HG02943 (cell line): ENCODE data around the gene ANKRD13A.
"Not testable (repeated sequence)": the region's sequence is repeated elsewhere in the genome, so short reads cannot be mapped to it uniquely, and the experiment has no call there.

Experiments used
- ATAC-seq: cut with Tn5 transposase; IDR thresholded peaks from one replicate; pipeline ENCODE4 v1.9.1; 2021; ENCODE audit warnings: mild to moderate bottlenecking, low read depth, moderate library complexity; ENCODE audit not compliant: unreplicated experiment

Gene ANKRD13A

GRCh38 chr12:109982210-109982609, 17.0 kb upstream of the ANKRD13A start:
- no peak for ATAC-seq

GRCh38 chr12:109983432-109984142, 15.6 kb upstream of the ANKRD13A start:
- ATAC-seq: no peak

- not testable (repeated sequence) for ATAC-seq
Observed at GRCh38 chr12:109986236-109986635, 13.0 kb upstream of the ANKRD13A start.

GRCh38 chr12:109987615-109988014, 11.6 kb upstream of the ANKRD13A start:
- no peak for ATAC-seq

GRCh38 chr12:109988274-109988673, 11.0 kb upstream of the ANKRD13A start:
- ATAC-seq: no peak

GRCh38 chr12:109988903-109989302, 10.3 kb upstream of the ANKRD13A start:
- no peak for ATAC-seq

- ATAC-seq: no peak
Observed at GRCh38 chr12:109989380-109989779, 9.8 kb upstream of the ANKRD13A start.

GRCh38 chr12:109991586-109991985, 7.6 kb upstream of the ANKRD13A start:
- ATAC-seq: no peak

GRCh38 chr12:109993091-109993490, 6.1 kb upstream of the ANKRD13A start:
- no peak for ATAC-seq

- no peak for ATAC-seq
Observed at GRCh38 chr12:109994401-109995175, 4.6 kb upstream of the ANKRD13A start.

GRCh38 chr12:109995361-109995685, 3.9 kb upstream of the ANKRD13A start:
- ATAC-seq: no peak

GRCh38 chr12:109995686-109996482, 3.3 kb upstream of the ANKRD13A start, which contains the start of gene GIT2:
TSS of gene GIT2 (minus strand) at chr12:109996368. CDS start at chr12:109996224, 144 bp downstream.
- ATAC-seq: peak; percentile 54

GRCh38 chr12:109996483-109996853, 2.8 kb upstream of the ANKRD13A start:
- ATAC-seq: no peak

- no peak for ATAC-seq
Observed at GRCh38 chr12:109997393-109997792, 1.8 kb upstream of the ANKRD13A start.

- no peak for ATAC-seq
Observed at GRCh38 chr12:109998241-109998903, 858 bp upstream of the ANKRD13A start.

GRCh38 chr12:109999649-109999971, 380 bp downstream of the ANKRD13A start:
- no peak for ATAC-seq

GRCh38 chr12:109999983-110000505, 814 bp downstream of the ANKRD13A start:
- ATAC-seq: no peak

- no peak for ATAC-seq
Observed at GRCh38 chr12:110001596-110001995, 2.4 kb downstream of the ANKRD13A start.

GRCh38 chr12:110002676-110003515, 3.7 kb downstream of the ANKRD13A start:
- ATAC-seq: no peak

- ATAC-seq: no peak
Observed at GRCh38 chr12:110004598-110004997, 5.4 kb downstream of the ANKRD13A start.
